ENCODE results near the gene DNAJA3. TPM values are rescaled to one million over a fixed set of nuclear protein-coding genes. Genes with fewer than 3 reads are reported as not detected.

Gene DNAJA3
- total RNA-seq, 4 donors from 2014 or later = 40.6 to 51.2 (median 45.9) TPM

GRCh38 chr16:4407543-4408322, 17.9 kb upstream of the DNAJA3 start:
- intact Hi-C loops (cut with DNase I) = no loop called here
- no peak for TF ChIP-seq POLR2A (IDR thresholded peaks at IDR 0.05; ENCODE audit: low read depth)
- no peak for TF ChIP-seq CTCF (IDR thresholded peaks at IDR 0.05)
- TF ChIP-seq EP300 (IDR thresholded peaks at IDR 0.05) = no peak
- TF ChIP-seq POLR2AphosphoS5 (IDR thresholded peaks at IDR 0.05) = no peak

GRCh38 chr16:4408323-4408690, 17.4 kb upstream of the DNAJA3 start:
- no peak for DNase-seq (ENCODE audit: extremely low spot score)
- peaks cover 18 to 82% (median 73%) of the 10 kb centered on the region in 4 donors for H3K36me3 ChIP-seq
- H3K9me3 ChIP-seq = no peaks in the 10 kb centered on the region
- H3K27ac ChIP-seq (replicated peaks in 1 of 4) = peak overlapping the region in 1 of 4 donors; percentile 42
- peaks cover 4 to 51% (median 44%) of the 10 kb centered on the region in 4 donors for H3K4me1 ChIP-seq
- intact Hi-C loops (cut with DNase I) = no loop called here
- no peak for TF ChIP-seq POLR2AphosphoS5 (IDR thresholded peaks at IDR 0.05)
- TF ChIP-seq POLR2A (IDR thresholded peaks at IDR 0.05; ENCODE audit: low read depth) = no peak
- no peak for TF ChIP-seq CTCF (IDR thresholded peaks at IDR 0.05)
- TF ChIP-seq EP300 (IDR thresholded peaks at IDR 0.05) = no peak
- 87% methylated on average over 10 of the region's 10 CpGs for WGBS
- no peak overlapping the region for H3K4me3 ChIP-seq
- H3K27me3 ChIP-seq = no peaks in the 10 kb centered on the region

More at GRCh38 chr16:4407543-4408322, 17.9 kb upstream of the DNAJA3 start:
- H3K4me1 ChIP-seq = peaks cover 4 to 53% (median 45%) of the 10 kb centered on the region in 4 donors
- peak overlapping the region in 1 of 4 donors; percentile 42 for H3K27ac ChIP-seq (replicated peaks in 1 of 4)
- peaks cover 18 to 82% (median 71%) of the 10 kb centered on the region in 4 donors for H3K36me3 ChIP-seq
- no peak overlapping the region for H3K4me3 ChIP-seq
- no peaks in the 10 kb centered on the region for H3K27me3 ChIP-seq
- H3K9me3 ChIP-seq = no peaks in the 10 kb centered on the region
- no peak for DNase-seq (ENCODE audit: extremely low spot score)
- 85% methylated on average over 17 of the region's 22 CpGs for WGBS

GRCh38 chr16:4409081-4409932, 16.4 kb upstream of the DNAJA3 start:
- no peak overlapping the region for H3K4me3 ChIP-seq
- no peaks in the 10 kb centered on the region for H3K27me3 ChIP-seq
- DNase-seq (ENCODE audit: extremely low spot score) = no peak
- TF ChIP-seq CTCF (IDR thresholded peaks at IDR 0.05) = no peak
- TF ChIP-seq POLR2AphosphoS5 (IDR thresholded peaks at IDR 0.05) = no peak
- no peak for TF ChIP-seq EP300 (IDR thresholded peaks at IDR 0.05)
- TF ChIP-seq POLR2A (IDR thresholded peaks at IDR 0.05; ENCODE audit: low read depth) = no peak
- 83% methylated on average over 14 of the region's 19 CpGs for WGBS
- peaks cover 18 to 74% (median 69%) of the 10 kb centered on the region in 4 donors for H3K36me3 ChIP-seq
- no peaks in the 10 kb centered on the region for H3K9me3 ChIP-seq
- H3K27ac ChIP-seq (replicated peaks in 1 of 4) = no peak overlapping the region
- H3K4me1 ChIP-seq = peaks cover 4 to 54% (median 45%) of the 10 kb centered on the region in 4 donors
- intact Hi-C loops (cut with DNase I) = no loop called here

GRCh38 chr16:4410335-4411075, 15.2 kb upstream of the DNAJA3 start:
- H3K27ac ChIP-seq (replicated peaks in 1 of 4) = no peak overlapping the region
- WGBS = 63% methylated on average over 15 of the region's 15 CpGs
- H3K4me3 ChIP-seq = no peak overlapping the region
- TF ChIP-seq CTCF (IDR thresholded peaks at IDR 0.05) = no peak
- peak in 1 of 2 donors; percentile 9 for TF ChIP-seq POLR2AphosphoS5 (IDR thresholded peaks at IDR 0.05)
- H3K4me1 ChIP-seq = peaks cover 9 to 66% (median 57%) of the 10 kb centered on the region in 4 donors
- intact Hi-C loops (cut with DNase I) = no loop called here
- H3K9me3 ChIP-seq = no peaks in the 10 kb centered on the region
- no peaks in the 10 kb centered on the region for H3K27me3 ChIP-seq
- DNase-seq (ENCODE audit: extremely low spot score) = no peak
- peaks cover 10 to 64% (median 58%) of the 10 kb centered on the region in 4 donors for H3K36me3 ChIP-seq
